Esophagus (tissue), 2 donors: ENCODE results near the gene BCAS3. TPM values are rescaled to one million over a fixed set of nuclear protein-coding genes. Genes with fewer than 3 reads are reported as not detected.
"Not testable (repeated sequence)": the region's sequence is repeated elsewhere in the genome, so short reads cannot be mapped to it uniquely, and the experiment has no call there.

Source experiments
- H3K27ac ChIP-seq, 2 donors: one replicate each; pipeline ENCODE4 v1.5.1; 2013; ENCODE audit warnings: low read depth in 2 of 2, mild to moderate bottlenecking in 2 of 2, inconsistent platforms in 1 of 2, low read length in 1 of 2, moderate library complexity in 1 of 2
- H3K27me3 ChIP-seq, 2 donors: one replicate each; pipeline ENCODE4 v1.6.1; 2013; ENCODE audit warnings: low read length in 2 of 2, control low read depth in 1 of 2, mild to moderate bottlenecking in 1 of 2; ENCODE audit not compliant: insufficient read depth in 2 of 2, control insufficient read depth in 1 of 2
- H3K36me3 ChIP-seq, 2 donors: one replicate each; pipeline ENCODE4 v1.6.1; 2013; ENCODE audit warnings: low read length in 1 of 2; ENCODE audit not compliant: control insufficient read depth in 2 of 2, insufficient read depth in 2 of 2
- H3K4me1 ChIP-seq, 2 donors: one replicate each; pipeline ENCODE4 v1.6.1; 2013; ENCODE audit warnings: low read length in 1 of 2; ENCODE audit not compliant: control insufficient read depth in 2 of 2, insufficient read depth in 2 of 2
- H3K4me3 ChIP-seq, 2 donors: one replicate each; pipeline ENCODE4 v1.5.1; 2013; ENCODE audit warnings: low read length in 2 of 2, mild to moderate bottlenecking in 2 of 2, low read depth in 1 of 2, moderate library complexity in 1 of 2
- H3K9me3 ChIP-seq, 2 donors: one replicate each; pipeline ENCODE4 v1.6.1; 2013; ENCODE audit warnings: mild to moderate bottlenecking in 2 of 2, low read depth in 1 of 2, low read length in 1 of 2, moderate library complexity in 1 of 2; ENCODE audit not compliant: control insufficient read depth in 2 of 2, insufficient read depth in 1 of 2
- WGBS, 2 donors: extraction: QIAGEN DNeasy Blood & Tissue Kit; methylation state at CpG; one replicate each; pipeline ENCODE4 v1.1.7; 2013; 5-methylcytosine and 5-hydroxymethylcytosine counted together
- polyA plus RNA-seq, 2 donors: library from polyadenylated mRNA; stranded (reverse); fragments of 200-250 nt; gene quantifications; one replicate each; pipeline ENCODE4 v1.2.3, GENCODE V29; 2013
- donor health status: healthy with polysubstance abuse.
- donor health status: Bipolar disorder and iron deficiency.

BCAS3 gene
- polyA plus RNA-seq, 2 donors, result 4.7 to 6.6 TPM

DNA sequence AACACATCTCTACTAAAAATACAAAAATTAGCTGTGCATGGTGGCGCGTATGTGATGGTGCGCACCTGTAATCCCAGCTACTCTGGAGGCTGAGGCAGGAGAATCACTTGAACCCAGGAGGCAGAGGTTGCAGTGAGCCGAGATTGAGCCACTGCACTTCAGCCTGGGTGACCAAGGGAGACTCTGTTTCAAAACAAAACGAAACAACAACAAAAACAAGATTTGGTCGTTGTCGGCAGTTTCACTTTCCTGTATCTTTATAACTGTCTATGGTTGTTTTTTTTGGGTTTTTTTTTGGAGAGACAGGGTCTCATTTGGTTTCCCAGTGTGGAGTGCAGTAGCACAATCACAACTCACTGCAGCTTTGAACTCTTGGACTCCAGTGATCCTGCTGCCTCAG lies 8.9 kb upstream of the BCAS3 start:
- H3K27ac ChIP-seq, H3K27me3 ChIP-seq, H3K36me3 ChIP-seq, H3K9me3 ChIP-seq, H3K4me3 ChIP-seq, H3K4me1 ChIP-seq: not testable (repeated sequence)
- WGBS, 2 donors, result 84 to 86% methylated on average over 7 of the region's 7 CpGs

DNA sequence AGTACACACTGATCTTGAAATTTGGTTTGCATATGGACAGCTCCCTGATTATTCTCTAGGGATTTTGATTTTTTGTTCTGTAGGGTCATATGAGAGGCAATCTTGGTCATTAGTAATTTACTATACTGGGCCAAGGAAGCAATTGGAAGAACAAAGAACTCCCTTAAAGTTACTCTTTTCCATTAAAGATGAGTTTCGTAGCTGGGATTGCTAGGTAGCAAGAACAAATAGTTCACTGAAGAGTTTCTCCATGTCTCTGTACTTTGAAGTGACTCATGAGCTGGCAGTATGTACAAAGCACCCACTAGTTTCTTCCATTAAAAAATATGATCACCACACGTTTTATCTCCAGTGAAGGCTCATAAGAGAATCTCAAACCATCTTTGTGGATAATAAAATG lies 6.2 kb upstream of the BCAS3 start:
- Histone ChIP-seq H3K27me3 (no peaks in the 10 kb centered on the region), H3K36me3 (no peaks in the 10 kb centered on the region), H3K4me3 (no peak overlapping the region), H3K4me1 (no peaks in the 10 kb centered on the region), H3K9me3 (no peaks in the 10 kb centered on the region), H3K27ac (no peak overlapping the region)
- 48 to 49% methylated on average over 2 of the region's 2 CpGs for whole genome bisulfite sequencing, 2 donors

DNA sequence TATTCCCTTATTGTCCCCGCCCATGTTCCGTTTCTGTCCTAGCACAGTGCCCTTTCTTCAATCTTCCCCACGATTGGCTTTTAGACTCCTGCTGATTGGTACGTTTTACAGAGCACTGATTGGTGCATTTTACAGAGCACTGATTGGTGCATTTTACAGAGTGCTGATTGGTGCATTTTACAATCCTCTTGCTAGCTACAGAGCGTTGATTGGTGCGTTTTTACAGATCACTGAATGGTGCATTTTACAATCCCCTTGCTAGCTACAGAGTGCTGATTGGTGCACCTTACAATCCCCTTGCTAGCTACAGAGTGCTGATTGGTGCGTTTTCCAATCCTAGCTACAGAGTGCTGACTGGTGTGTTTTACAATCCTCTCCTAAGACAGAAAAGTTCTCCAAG lies 3.0 kb upstream of the BCAS3 start:
- 83 to 89% methylated on average over 7 of the region's 7 CpGs for WGBS, 2 donors
- H3K36me3 ChIP-seq, H3K4me3 ChIP-seq, H3K27me3 ChIP-seq, H3K9me3 ChIP-seq, H3K27ac ChIP-seq, H3K4me1 ChIP-seq: not testable (repeated sequence)

DNA sequence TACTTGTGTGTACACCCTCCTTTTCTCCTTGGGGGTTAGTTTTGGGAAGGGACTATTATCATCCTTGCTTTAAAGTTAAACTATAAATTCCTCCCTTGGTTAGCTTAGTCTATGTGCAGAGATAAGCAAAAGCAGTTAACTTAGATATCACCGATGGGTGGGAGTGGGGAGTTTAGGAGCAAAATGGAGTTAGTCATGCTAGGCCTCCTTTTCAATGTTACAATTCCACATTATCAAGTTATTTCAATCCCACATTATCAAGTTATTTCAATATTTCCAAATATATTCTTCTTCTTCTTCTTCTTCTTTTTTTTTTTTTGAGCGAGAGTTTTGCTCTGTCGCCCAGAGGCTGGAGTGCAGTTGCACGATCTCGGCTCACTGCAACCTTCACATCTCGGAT lies 1.7 kb upstream of the BCAS3 start:
- no peak overlapping the region for H3K4me3 ChIP-seq
- 94 to 95% methylated on average over 6 of the region's 6 CpGs for WGBS, 2 donors
- no peaks in the 10 kb centered on the region for H3K9me3 ChIP-seq
- peaks cover 0 to 2% of the 10 kb centered on the region in 2 donors for H3K4me1 ChIP-seq
- H3K27me3 ChIP-seq, result no peaks in the 10 kb centered on the region
- no peak overlapping the region for H3K27ac ChIP-seq
- H3K36me3 ChIP-seq, result no peaks in the 10 kb centered on the region

DNA sequence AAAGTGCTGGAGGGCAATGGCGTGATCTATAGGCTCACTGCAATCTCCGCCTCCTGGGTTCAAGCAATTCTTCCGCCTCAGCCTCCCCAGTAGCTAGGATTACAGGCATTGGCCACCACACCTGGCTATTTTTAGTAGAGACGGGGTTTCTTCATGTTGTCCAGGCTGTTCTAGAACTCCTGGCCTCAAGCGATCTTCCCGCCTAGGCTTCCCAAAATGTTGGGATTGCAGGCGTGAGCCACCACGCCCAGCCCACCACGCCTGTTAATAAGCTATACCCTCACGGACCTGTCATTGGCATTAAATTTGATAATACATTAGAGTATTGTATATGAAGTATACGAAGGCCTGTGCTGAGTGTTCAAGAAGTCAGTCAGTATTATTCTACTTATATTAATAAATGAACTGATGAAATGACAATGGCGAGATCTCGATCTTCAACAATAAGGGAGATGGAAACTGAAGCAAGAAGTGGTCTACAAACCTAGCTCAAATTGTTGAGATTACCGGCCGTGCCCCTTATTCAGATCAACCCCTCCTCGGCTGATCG lies 818 bp upstream of the BCAS3 start:
- peak overlapping the region; percentile 50 to 74 for H3K27ac ChIP-seq
- H3K36me3 ChIP-seq, result no peaks in the 10 kb centered on the region
- no peaks in the 10 kb centered on the region for H3K9me3 ChIP-seq
- peaks cover 0 to 2% of the 10 kb centered on the region in 2 donors for H3K4me1 ChIP-seq
- no peaks in the 10 kb centered on the region for H3K27me3 ChIP-seq
- 25 to 32% methylated on average over 17 of the region's 17 CpGs for WGBS, 2 donors
- peak overlapping the region; percentile 62 to 93 for H3K4me3 ChIP-seq

DNA sequence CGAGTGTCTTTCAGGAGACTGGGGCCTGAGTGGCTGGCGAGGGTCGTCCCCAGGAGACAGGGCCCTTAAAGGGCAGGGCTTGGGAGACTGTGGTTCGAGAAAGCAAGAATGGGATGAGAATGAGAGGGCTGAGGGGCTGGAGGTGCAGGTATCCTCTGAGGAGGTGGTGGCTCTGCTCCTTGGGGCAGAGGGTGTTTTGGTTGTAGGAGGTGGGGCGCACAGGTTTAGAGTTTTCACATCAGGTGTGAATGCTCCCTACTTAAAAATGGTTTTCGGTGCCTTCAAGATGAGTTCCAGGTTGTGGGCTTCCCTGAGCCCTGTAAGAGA lies 430 bp downstream of the BCAS3 start:
- 1 to 2% methylated on average over 6 of the region's 6 CpGs for WGBS, 2 donors
- no peaks in the 10 kb centered on the region for H3K36me3 ChIP-seq
- no peaks in the 10 kb centered on the region for H3K9me3 ChIP-seq
- H3K27ac ChIP-seq, result peak overlapping the region; percentile 50 to 92
- no peaks in the 10 kb centered on the region for H3K27me3 ChIP-seq
- H3K4me1 ChIP-seq, result peaks cover 0 to 2% of the 10 kb centered on the region in 2 donors
- H3K4me3 ChIP-seq, result peak overlapping the region; percentile 77 to 93

DNA sequence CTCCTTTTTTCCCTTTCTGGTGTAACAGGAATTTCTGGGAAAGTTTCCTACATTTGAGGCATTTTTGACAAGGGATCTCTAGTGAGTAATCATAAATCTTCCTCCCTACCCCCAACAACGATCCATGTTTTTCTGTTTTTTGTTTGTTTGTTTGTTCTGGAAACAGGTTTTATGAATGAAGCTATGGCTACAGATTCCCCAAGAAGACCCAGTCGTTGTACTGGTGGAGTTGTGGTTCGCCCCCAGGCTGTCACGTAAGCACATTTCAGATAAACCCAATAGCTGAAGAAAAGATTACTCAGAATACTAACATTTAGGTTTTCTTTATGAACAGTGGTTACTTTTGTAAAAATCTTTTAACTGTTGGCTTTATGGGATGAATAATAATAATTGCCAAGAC lies 1.6 kb downstream of the BCAS3 start:
- Histone ChIP-seq H3K36me3 (no peaks in the 10 kb centered on the region), H3K9me3 (no peaks in the 10 kb centered on the region), H3K27ac (no peak overlapping the region), H3K4me1 (peaks cover 0 to 2% of the 10 kb centered on the region in 2 donors), H3K4me3 (no peak overlapping the region), H3K27me3 (no peaks in the 10 kb centered on the region)
- WGBS, 2 donors, result 83 to 86% methylated on average over 4 of the region's 4 CpGs

DNA sequence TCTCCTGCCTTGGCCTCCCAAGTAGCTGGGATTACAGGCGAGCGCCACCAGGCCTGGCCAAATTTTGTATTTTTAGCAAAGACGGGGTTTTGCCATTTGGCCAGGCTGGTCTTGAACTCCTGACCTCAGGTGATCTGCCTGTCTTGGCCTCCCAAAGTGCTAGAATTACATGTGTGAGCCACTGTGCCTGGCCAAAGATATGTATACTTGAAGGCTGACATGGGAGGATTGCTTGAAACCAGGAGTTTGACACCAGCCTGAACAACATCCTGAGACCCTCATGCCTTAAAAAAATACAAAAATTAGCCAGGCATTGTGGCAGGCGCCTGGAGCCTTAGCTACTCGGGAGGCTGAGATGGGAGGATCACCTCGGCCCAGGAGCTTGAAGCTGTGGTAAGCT lies 3.1 kb downstream of the BCAS3 start:
- WGBS, 2 donors, result 97 to 98% methylated on average over 6 of the region's 6 CpGs
- Histone ChIP-seq H3K4me1 (peaks cover 0 to 2% of the 10 kb centered on the region in 2 donors), H3K9me3 (no peaks in the 10 kb centered on the region), H3K4me3 (no peak overlapping the region), H3K27ac (no peak overlapping the region), H3K36me3 (no peaks in the 10 kb centered on the region), H3K27me3 (no peaks in the 10 kb centered on the region)

DNA sequence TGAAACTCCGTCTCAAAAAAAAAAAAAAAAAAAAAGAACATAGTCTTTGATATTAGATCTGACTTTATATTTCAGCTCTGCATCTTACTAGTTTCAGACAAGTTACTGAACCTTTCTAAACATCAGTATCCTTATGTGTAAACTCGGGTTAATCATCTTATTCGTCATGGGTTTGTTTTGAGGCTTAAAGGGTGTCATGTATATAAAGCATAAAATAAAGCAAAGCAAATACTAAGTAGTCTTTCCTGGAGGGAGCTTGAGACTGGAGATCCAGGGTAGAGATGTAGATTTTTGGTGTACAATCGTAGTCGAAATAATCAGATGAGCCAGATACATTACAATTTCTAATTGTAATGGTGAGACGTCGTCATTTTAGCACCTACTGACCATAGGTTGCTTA lies 7.8 kb downstream of the BCAS3 start:
- Histone ChIP-seq H3K27ac (no peak overlapping the region), H3K4me3 (no peak overlapping the region), H3K27me3 (no peaks in the 10 kb centered on the region), H3K36me3 (no peaks in the 10 kb centered on the region), H3K4me1 (no peaks in the 10 kb centered on the region), H3K9me3 (no peaks in the 10 kb centered on the region)
- 94% methylated on average over 6 of the region's 7 CpGs for WGBS, 2 donors

DNA sequence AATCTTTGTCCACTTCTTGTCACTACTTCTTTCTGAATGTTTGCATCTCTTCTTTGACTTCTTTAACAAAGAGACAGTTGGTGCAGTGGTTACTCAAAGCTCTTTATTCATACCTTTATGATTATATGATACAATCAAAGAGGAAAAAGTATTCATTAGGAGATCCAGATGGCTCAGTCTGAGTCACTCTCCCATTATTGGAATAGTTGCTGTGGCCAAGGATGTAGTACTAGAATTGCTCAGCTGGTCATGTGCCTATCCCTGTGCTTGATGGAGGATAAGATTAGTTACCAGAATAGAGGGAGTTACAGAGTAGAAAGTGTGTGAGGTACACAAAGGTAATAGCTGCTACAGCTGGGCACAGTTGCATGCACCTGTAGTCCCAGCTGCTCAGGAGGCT lies 18.3 kb downstream of the BCAS3 start:
- Histone ChIP-seq H3K27me3 (no peaks in the 10 kb centered on the region), H3K27ac (no peak overlapping the region), H3K36me3 (no peaks in the 10 kb centered on the region), H3K4me1 (no peaks in the 10 kb centered on the region), H3K9me3 (no peaks in the 10 kb centered on the region), H3K4me3 (no peak overlapping the region)
